Femur (tissue), 1 donor: Measurements from ENCODE around the gene TMEM11.
"Not testable (repeated sequence)": the region's sequence is repeated elsewhere in the genome, so short reads cannot be mapped to it uniquely, and the experiment has no call there.

Source experiments
- DNase-seq: peaks from one replicate; pipeline ENCODE4 v3.0.0-alpha.2; 2017

The TMEM11 gene

DNA sequence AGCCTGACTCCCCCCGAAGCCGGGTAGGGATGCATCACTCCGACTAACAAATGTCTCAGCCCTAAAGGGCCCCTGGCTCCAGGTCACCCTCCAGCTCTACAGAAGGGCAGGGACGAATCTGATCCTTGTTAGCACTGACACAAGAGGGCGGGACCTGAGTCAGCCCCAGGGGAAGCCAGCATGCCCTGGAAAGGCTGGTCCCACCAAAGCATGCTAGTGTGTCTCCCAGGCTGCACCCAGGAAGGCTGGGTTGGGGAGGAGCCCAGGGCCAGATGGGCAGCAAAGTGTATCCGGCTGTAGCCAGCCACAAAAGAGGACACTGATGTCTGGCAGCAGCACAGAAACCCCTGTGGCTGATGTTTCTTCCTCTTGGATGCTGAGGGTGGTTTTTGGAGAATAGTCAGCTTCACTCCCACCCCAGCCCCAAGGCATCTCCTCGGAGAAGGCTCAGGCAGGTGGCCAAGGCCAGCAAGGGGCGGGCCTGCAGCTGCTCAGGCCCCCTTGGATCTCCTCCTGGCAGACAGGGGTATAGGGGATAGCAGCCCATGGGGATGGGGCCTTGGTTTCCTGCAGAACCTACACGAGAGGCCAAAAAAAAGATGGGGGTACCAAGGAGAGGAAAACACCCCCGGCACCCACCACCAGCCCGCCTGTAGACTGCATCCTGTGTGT is 28.2 kb upstream of the TMEM11 start:
- no peak for DNase-seq

DNA sequence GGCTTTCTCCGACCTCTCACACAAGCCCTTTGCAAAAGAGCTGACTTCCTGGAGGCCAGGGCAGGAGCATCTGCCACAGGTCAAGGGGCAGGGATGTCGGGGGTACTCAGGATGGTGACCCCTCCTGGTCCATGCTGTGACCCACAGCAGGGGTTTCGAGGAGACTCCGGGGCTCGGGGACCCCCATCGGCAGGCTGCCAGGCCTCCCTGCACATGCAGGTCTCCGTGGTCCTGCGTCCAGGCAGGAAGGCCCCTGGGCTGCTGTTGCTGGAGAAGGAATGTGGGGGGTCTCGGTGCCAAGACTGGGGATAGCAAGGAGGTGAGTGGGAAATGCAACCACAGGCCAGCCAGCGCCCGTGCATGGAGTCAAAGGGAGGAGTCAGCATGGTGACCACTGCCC is 27.6 kb upstream of the TMEM11 start:
- no peak for DNase-seq

DNA sequence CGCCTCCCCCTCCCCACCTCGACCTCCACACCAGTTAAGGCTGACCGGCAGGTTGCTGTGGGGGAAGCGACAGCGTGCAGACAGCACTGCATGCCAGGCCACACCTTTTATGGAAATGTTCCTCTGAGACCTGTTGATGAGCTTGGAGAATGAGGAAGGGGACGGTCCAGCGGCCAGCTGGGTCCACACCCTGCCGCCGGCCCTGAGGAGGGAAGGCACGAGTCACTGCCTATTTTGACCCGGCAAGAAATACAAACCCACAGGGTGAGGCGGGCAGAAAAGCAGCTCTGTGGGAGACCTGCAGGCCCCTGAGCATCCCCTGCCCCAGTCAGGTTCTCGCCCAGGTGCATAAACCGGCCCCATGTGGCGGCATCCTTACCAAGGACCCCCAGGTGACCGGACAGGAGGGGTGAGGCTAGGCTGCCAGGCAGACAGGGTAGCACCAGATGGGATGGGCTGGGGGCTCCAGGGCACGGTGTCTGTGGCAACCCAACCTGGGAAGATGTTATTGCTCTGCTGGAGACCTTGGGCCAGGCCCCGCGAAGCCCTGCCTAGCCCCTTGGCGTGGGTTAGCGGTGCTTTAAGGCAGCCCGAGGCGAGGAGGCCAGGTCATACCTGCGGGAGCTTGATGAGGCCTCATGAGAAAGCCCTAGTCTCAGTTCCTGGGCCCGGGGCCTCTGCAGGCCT is 26.6 kb upstream of the TMEM11 start:
- no peak for DNase-seq

DNA sequence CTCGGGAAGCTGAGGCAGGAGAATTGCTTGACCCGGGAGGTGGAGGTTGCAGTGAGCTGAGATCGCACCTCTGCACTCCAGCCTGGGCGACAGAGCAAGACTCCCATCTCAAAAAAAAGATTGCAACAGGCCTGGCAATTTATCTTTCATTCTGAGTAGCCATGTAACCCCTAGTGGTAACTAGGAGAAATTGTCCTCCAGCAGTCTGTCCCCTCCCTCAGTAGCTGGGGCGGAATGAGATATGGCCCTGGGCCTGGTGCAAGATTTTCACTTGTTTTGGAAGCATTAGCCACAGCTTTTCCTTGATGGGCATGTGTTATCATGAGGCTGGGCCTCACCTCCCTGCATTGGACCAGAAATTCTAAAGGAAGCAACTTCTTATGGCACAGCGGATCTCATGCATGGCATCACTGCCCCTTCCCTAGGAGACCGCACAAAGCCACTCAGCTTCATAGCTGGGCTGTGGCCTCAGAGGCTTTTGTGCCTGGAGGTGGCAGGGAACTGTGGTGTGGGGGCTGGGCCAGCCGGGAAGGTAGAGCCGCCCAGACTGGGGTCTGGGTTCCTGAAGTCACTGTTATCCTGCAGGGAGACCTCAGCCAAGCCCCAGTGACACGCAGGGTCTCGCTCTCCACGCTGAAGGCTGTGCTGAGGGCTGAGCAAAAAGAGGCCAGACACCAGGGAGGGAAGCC is 25.9 kb upstream of the TMEM11 start:
- DNase-seq: no peak

DNA sequence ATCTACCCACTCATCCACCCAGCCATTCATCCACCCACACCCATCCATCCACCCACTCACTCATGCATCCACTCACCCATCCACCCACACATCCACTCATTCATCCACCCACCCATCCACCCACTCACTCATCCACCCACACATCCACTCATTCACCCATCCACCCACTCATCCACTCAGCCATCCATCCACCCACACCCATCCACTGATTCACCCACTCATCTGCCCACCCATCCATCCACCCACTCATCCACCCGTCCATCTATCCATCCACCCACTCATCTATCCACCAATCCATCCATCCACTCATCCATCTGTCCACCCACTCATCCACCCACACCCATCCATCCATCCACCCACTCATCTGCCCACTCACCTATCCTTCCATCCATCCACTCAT is 22.0 kb upstream of the TMEM11 start:
- DNase-seq: no peak

DNA sequence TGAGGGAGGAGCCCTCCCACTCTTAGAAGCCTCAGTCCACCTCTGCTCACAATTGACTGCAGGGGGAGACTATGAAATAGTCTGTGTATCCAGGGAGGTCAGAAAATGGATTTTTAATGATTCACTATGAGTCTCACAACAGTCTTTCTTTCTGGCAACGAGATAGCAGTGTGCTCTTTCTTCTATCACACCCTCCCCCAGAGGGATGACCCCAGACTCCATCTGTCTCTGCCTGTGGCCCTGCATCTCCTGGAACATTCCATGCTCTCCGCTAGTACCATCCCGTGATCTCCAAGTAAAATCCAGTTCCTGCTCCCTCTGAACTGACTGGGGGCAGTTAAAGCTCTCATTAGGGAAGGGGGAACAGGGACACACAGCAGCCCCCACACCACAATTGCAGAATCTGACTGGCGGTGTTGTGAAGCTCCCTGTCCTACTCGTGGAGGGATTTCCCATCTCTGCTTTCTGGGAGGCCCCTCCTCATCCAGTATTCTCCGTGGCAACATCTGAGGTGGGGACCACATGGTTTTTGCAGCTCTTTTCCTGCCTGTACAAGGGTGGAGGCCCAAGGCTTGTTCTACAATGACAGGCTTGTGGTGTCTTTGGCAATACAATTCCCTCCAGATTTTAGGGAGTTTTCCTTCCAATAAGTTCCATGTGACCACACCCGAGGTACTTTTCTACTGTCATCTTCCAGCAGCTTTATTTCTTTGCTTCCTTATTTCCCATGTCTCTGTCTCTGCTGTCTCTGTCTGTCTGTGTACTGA is 19.8 kb upstream of the TMEM11 start:
- no peak for DNase-seq

DNA sequence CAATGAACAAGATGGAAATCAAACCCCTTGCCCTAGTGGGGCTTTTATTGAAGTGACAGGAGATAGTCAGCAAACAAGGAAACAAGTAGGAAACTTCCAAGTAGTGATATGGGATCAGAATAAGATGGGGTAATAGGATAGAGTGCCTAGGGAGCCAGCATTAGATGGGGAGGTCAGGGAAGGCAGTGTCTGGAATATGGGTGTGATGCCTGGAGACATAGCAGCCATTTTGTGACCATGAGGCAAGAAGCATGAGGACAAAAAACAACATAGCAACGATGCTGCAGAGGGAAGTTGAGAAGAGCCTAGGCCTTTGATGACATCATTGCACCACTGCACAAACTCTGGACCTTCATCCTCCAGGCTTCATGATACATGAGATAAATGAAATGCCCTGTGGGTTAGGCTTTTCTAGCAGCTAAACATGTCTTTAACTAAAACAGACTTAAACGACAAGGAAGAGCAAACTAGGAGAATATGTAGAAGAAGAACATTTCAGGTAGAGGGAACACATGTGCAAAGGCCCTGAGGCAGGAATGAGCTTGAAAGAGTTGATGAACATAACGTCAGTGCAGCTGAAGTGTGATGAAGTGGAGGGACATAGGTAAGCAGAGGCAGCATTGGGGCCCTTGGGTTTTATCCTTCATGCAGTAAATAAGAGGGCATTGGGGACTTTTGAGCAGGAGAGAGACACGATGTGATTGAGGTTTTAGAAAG is 18.2 kb upstream of the TMEM11 start:
- no peak for DNase-seq

DNA sequence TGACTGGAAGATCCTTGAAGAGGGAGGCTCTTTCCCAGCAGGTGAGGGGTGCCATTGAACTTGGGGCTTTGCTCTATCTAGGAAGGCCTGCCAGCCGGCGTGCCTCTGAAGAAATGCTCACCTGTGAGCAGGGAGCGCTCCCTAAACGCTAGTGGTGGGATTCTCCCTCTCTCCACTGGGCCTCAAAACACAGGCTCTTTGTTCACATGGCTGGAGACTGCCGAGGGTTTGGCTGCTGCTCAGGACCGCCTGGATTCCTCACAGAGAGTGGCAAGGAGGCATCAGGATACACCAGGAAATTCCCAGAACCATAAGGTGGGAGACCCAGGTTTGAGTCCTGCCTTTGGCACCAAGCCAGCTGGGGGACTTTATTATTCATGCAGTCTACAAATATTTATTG is 17.6 kb upstream of the TMEM11 start:
- DNase-seq: no peak

DNA sequence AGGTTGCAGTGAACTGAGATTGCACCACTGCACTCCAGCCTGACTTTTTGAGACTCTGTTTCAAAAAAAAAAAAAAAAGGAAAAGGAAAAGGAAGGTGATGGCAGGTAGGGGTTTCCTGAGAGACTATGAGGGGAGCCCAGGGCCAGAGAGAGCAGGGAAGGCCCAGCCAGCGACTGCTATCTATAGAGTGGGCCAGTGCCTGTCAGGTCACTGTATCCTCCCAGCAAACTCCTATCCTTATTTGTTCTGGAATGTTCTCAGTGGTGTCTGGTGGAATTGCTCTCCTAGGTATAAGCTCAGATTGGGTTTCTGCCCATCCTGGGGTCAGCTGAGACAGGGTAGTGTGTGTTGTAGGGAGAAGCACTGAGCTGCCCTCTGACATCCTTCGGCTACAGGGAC is 14.9 kb upstream of the TMEM11 start:
- DNase-seq: no peak

DNA sequence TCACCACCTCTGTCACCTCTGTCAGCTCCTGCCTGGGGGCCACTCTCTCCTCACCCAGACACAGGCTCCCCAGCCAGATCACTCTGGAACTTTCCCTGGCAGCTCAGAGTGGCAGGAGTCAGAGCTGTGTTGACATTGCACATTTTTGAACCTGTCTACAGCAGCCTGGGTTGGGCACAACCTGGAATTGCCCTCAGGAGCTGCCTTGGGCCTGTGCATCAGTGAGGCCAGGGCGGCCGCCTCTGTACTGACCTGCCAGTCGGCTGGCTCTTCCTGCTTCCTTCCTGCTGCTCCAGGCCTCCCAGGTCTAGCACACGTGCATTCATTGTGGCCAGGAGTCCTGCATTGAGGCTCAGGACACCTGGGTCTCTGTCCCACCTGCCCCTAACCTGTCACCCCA is 14.2 kb upstream of the TMEM11 start:
- DNase-seq: no peak

DNA sequence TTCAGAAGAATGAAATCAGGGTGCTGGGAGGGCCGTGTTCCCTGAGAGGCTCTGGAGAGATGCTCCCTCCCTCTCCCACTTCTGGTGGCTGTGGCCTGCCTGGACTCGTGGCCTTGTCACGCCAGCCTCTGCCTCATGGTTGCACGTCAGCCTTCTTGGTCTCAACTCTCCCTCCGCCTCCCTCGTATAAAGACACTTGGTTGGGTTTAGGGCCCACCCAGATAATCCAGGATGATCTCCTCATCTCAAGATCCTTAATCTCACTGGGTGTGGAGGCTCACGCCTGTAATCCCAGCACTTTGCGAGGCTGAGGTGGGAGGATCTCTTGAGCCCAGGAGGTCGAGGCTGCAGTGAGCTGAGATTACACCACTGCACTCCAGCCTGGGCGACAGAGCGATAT is 13.3 kb upstream of the TMEM11 start:
- DNase-seq: not testable (repeated sequence)

DNA sequence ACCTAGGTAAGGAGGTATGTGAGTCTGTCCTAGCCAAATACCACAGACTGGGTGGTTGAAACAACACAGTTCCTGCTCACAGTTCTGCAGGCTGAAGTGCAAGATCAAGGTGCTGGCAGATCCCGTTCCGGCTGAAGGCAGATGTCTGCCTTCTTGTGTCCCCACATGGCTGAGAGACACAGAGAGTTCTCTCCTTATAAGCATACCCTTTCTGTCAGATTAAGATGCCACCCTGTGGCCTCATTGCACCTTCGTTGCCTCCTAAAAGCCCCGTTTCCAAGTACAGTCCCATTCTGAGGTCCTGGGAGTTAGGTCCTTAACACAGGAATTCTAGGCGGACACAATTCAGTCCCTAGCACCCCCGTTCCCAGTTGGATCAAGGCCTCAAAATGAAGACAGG is 9.1 kb upstream of the TMEM11 start:
- no peak for DNase-seq

DNA sequence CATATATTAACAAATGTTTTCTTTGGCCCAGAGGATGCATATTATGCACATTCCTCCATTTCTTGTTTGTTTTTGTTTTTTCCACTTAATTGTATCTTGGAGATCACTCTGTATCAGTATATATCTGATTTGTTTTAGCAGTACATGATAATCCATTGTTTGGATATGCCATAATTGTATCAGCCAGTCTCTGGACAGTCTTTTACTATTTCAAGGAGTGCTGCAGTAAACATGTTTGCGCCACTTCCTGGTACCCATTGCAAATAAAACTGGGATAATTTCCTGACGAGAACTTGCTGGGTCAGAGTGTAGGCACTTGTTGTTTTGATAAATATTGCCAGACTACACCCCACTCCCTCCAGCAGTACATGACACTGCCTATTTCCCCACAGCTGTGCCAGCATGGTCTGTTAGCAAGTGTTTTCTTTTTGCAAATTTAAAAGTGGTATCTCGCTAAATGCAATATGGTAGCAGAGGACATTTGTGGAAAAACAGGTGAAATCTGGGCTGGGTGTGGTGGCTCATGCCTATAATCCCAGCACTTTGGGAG is 4.9 kb upstream of the TMEM11 start:
- no peak for DNase-seq

DNA sequence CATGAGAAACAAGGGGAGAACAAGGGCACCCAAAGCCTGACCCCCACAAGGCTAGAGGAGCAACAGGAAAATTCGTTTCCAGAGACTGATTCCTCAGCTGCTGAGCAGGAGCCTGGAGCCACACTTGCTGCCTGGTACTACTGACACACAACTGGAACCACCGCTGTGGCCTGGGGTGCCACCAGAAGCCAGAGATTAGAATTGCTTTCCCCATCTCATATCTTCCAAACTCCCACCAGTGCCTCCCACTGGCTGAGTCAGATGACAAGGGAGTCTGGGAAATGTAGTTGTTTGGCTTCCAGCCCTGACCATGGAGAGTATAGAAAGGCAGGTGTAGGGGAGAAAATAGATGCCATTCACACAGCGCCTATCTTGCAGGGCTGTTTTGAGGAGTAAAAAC is 4.1 kb upstream of the TMEM11 start:
- DNase-seq: no peak

DNA sequence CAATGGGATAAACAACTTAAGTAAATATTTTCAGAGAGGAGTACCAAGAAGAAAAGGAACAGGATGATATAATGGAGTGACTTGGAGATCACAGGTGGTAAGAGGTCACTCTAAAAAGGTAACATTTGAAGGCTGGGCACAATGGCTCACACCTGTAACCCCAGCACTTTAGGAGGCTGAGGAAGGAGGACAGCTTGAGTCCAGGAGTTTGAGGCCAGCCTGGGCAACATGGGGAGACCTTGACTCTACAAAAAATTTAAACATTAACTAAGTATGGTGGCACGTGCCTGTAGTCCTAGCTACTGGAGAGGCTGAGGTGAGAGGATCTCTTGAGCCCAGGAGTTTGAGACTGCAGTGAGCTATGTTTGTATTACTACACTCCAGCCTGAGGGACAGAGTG is 3.4 kb upstream of the TMEM11 start:
- no peak for DNase-seq

DNA sequence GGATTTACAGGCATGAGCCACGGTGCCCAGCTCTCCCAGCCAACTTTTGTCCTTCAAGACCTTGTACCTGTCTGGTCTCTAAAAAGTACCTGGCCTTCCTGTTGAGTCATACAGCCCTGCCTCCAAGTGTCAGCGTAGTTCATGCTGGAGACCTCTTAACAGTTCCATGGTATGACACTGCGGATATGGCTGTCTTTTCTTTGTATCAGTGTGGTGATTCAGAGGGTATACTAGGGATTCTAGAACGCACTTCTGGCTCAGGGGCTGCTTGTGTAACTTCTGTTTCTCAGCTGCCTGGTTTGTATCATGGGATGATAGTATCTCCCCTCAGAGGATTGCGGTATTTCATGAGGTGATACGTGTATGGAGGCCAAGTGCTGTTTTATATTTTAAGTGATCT is 2.0 kb upstream of the TMEM11 start:
- DNase-seq: no peak

DNA sequence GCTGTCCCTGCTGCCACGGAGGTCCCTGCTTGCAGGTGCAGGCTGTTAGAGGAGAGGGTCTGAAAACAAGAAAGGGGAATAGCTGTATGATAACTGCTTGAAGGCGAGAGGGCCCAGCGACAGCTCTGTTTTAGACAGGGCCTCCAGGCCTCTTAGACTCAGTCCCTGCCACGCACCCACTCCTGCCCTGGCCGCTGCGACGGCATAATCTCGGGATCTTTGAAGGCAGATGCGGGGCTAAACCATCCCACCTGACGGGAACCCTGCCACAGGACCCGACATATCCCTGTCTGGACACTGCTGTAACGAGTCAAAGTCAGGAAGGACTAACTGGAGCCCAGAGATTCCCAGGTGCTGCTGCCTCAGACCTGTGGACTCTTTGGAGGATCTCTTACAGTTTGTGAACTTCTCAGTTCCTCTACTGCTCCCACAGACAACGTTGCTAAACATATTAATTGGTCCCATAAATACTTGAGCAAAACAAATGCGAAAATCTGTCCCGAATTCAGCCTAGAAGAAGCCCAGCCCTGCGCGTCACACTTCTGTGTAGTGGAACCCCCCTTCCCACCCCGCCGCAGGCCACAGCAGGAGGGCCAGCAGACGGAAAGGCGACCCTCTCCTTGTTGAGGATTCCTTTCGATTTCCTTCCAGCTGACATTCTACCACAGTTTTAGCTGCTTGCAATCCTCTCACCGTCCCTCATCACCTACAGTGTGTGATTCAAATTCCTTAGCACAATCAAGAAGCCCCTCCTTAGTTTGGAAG is 998 bp upstream of the TMEM11 start:
- no peak for DNase-seq

DNA sequence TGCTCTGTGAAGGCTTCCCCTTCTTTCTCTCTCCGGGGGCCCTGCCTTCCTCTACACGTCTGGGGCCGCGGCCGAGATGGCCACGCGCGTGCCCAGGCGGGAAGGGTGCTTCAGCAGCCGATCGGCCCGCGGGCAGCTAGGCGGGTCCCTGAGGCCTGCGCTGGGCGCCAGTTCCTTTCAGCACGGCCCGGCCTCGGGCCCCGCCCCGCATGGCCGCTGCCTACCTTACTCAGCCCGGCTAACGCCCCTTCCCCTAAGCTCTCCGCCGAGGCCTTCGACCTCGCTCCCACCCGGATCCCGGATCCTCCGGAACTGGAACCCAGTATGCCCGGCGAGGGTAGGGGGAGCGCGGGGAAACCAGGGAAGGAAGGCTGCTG is 335 bp downstream of the TMEM11 start:
- no peak for DNase-seq

DNA sequence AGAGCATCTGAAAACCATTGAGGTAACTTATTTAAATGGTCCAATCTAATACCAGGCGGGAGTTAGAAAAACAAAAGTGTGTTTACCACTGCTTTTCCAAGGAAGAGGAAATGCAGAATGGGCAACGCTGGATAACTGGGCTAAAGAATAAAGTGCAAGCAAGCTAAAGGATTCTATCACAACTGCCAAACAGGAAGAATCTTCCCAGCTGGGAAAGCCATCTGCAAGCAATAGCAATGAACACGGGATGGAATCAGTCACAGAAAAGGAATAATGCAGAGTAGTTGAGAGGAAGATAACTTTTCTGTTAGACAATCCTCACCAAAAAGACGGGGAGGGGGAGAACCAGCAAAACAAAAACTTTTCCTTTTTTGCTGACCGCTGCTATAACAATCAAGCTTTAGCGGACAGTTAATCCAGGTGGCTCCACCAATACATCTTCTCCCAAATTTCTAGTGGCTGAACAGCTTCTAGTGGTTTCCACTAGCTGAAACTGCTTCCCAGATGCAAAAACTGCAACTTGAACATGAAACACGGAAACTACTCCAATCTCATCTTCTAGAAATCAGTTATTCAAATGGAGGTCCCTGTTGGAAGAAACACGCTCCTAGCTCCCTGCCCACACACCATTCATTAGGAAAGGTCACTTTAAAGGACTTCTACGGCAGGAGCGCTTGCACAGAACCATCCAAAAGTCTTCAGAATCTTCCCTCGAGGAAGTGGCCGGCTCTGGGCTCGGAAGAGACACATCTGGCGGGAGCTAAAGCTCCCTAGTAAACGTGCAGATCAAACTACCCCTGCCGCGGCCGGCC is 929 bp downstream of the TMEM11 start:
- no peak for DNase-seq

DNA sequence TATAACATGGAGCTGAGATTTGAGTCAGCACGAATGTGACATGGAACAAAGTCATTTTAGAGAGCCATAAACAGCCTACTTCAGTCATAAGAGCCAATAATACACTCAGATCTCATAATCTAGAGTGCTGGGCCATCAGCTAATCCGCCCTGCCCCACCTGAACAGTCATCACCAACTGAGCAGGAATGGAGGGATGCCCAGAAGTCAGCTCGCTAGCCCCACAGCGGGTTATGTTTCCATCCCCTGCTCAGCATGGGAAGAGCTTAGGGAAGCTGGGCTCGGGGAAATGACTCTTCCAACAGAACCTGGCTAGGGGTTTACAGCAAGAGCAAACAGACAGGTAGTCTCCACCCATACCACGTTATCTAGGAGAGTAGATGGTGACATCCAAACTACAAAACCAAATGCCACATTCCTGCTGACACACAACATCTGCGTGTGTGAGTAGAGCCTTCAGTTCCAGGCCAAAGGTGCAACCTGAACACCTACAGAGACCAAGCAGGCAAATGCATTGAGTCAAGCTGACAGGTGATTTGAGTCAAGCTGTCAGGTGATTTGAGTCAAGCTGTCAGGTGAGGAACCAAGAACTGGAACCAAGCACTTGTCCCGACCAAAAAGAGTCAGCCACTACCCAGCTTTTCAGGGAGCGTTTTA is 2.0 kb downstream of the TMEM11 start:
- no peak for DNase-seq
